RWPE1 (cell line): Measurements from ENCODE around the gene RNF130.
"Not testable (repeated sequence)": the region's sequence is repeated elsewhere in the genome, so short reads cannot be mapped to it uniquely, and the experiment has no call there.

ENCODE experiments used
- CTCF ChIA-PET: fragments of 350-600 bp; sonication (Branson Sonifier 250); formaldehyde crosslinking; extraction: SDS; loops from one replicate; lab custom pipeline; 2021; lab: Yijun Ruan, JAX
- POLR2A ChIA-PET: fragments of 400-600 bp; formaldehyde crosslinking; extraction: SDS; loops from one replicate; lab custom pipeline; 2020; ENCODE audit warnings: antibody characterized with exemption; ENCODE audit not compliant: low non-redundant PET; lab: Yijun Ruan, JAX
- DNase-seq: peaks from one replicate; pipeline ENCODE4 v3.0.0; 2012; ENCODE audit warnings: low spot score
- H3K27ac ChIP-seq: fragments of 450-650 bp; 2 replicates; pipeline ENCODE4 v1.5.1; 2017
- CTCF ChIP-seq: fragments of 450-650 bp; conservative IDR thresholded peaks from 2 replicates; pipeline ENCODE4 v1.5.1; 2017; ENCODE audit warnings: low read depth, mild to moderate bottlenecking

RNF130 gene

GRCh38 chr5:180003127-180003526 lies 68.4 kb downstream of the RNF130 start:
- POLR2A ChIA-PET: no interaction called here
- no peak overlapping the region for H3K27ac ChIP-seq
- no peak for DNase-seq
- CTCF ChIA-PET: no interaction called here
- no peak for TF ChIP-seq CTCF

GRCh38 chr5:180001742-180002141 lies 69.8 kb downstream of the RNF130 start:
- ChIA-PET POLR2A (no interaction called here), CTCF (no interaction called here)
- no peak for DNase-seq
- no peak for TF ChIP-seq CTCF
- H3K27ac ChIP-seq: no peak overlapping the region

- POLR2A ChIA-PET: no interaction called here
- TF ChIP-seq CTCF: no peak
- CTCF ChIA-PET: no interaction called here
- H3K27ac ChIP-seq: no peak overlapping the region
- DNase-seq: no peak
These were observed 70.4 kb downstream of the RNF130 start for GRCh38 chr5:180001136-180001535.

- no peak for DNase-seq
- ChIA-PET POLR2A (no interaction called here), CTCF (no interaction called here)
- H3K27ac ChIP-seq: no peak overlapping the region
- TF ChIP-seq CTCF: no peak
These were observed 73.1 kb downstream of the RNF130 start for GRCh38 chr5:179998485-179998884.

- DNase-seq: no peak
- no peak for TF ChIP-seq CTCF
- POLR2A ChIA-PET: no interaction called here
- CTCF ChIA-PET: no interaction called here
- no peak overlapping the region for H3K27ac ChIP-seq
These were observed 76.8 kb downstream of the RNF130 start for GRCh38 chr5:179994583-179995323.

GRCh38 chr5:179992855-179993254 lies 78.7 kb downstream of the RNF130 start:
- POLR2A ChIA-PET, DNase-seq, CTCF ChIA-PET, H3K27ac ChIP-seq: not testable (repeated sequence)

GRCh38 chr5:179991106-179991505 lies 80.5 kb downstream of the RNF130 start:
- no peak for TF ChIP-seq CTCF
- CTCF ChIA-PET: interaction anchor here (0.6 kb wide), 1 partner anchor 313 kb away, joined by 4 read pairs; no protein-coding TSS in a partner anchor
- POLR2A ChIA-PET: no interaction called here
- no peak for DNase-seq
- H3K27ac ChIP-seq: no peak overlapping the region

- POLR2A ChIA-PET, H3K27ac ChIP-seq, DNase-seq: not testable (repeated sequence)
- CTCF ChIA-PET: interaction anchor here (0.6 kb wide), 1 partner anchor 312 kb away, joined by 4 read pairs; no protein-coding TSS in a partner anchor
These were observed 81.0 kb downstream of the RNF130 start for GRCh38 chr5:179990525-179990924.
